PC-9 (cell line): ENCODE measurements around the gene RNASE12.

Experiments
- EZH2 ChIP-seq: fragments of 200-600 bp; sonication (generic); IDR thresholded peaks from 2 replicates; pipeline ENCODE4 v1.8.0; 2017; ENCODE audit warnings: antibody characterized with exemption, low read depth
- TF ChIP-seq, protein P1 (sequence below): fragments of 200-600 bp; sonication (generic); conservative IDR thresholded peaks from 2 replicates; pipeline ENCODE4 v1.6.1; 2017; ENCODE audit warnings: mixed run types, antibody characterized with exemption, mild to moderate bottlenecking, moderate library complexity

- TF ChIP-seq, protein P1, sequence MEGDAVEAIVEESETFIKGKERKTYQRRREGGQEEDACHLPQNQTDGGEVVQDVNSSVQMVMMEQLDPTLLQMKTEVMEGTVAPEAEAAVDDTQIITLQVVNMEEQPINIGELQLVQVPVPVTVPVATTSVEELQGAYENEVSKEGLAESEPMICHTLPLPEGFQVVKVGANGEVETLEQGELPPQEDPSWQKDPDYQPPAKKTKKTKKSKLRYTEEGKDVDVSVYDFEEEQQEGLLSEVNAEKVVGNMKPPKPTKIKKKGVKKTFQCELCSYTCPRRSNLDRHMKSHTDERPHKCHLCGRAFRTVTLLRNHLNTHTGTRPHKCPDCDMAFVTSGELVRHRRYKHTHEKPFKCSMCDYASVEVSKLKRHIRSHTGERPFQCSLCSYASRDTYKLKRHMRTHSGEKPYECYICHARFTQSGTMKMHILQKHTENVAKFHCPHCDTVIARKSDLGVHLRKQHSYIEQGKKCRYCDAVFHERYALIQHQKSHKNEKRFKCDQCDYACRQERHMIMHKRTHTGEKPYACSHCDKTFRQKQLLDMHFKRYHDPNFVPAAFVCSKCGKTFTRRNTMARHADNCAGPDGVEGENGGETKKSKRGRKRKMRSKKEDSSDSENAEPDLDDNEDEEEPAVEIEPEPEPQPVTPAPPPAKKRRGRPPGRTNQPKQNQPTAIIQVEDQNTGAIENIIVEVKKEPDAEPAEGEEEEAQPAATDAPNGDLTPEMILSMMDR: no peak
- no peak for TF ChIP-seq EZH2
These were observed 15.7 kb upstream of the RNASE12 start for GRCh38 chr14:20606902-20607242.
